GM18870 (cell line): ENCODE results near the gene HEXD.
"Not testable (repeated sequence)": the region's sequence is repeated elsewhere in the genome, so short reads cannot be mapped to it uniquely, and the experiment has no call there.

Experiments
- ATAC-seq: cut with Tn5 transposase; IDR thresholded peaks from one replicate; pipeline ENCODE4 v1.9.1; 2021; ENCODE audit warnings: moderate library complexity; ENCODE audit not compliant: unreplicated experiment

The HEXD gene

GRCh38 chr17:82457073-82457928, 39.2 kb downstream of the HEXD start:
- ATAC-seq = no peak

- ATAC-seq = no peak
Measured at GRCh38 chr17:82457929-82458178, 39.7 kb downstream of the HEXD start.

GRCh38 chr17:82458179-82458884, 40.2 kb downstream of the HEXD start, which contains the start of gene NARF:
Gene NARF (plus strand): TSS chr17:82458741. CDS start chr17:82458804, 63 bp downstream.
- ATAC-seq = peak; percentile 93

- no peak for ATAC-seq
Measured at GRCh38 chr17:82458885-82459424, 40.8 kb downstream of the HEXD start.

GRCh38 chr17:82459936-82460335, 41.8 kb downstream of the HEXD start:
- not testable (repeated sequence) for ATAC-seq

- ATAC-seq = no peak
Measured at GRCh38 chr17:82461827-82462524, 43.8 kb downstream of the HEXD start.

GRCh38 chr17:82463391-82463790, 45.2 kb downstream of the HEXD start:
- no peak for ATAC-seq

GRCh38 chr17:82463925-82464566, 45.9 kb downstream of the HEXD start:
- ATAC-seq = no peak

GRCh38 chr17:82464567-82464929, 46.4 kb downstream of the HEXD start:
- ATAC-seq = no peak

- ATAC-seq = no peak
Measured at GRCh38 chr17:82465023-82465603, 47.0 kb downstream of the HEXD start.

GRCh38 chr17:82468692-82469091, 50.5 kb downstream of the HEXD start:
- ATAC-seq = no peak

GRCh38 chr17:82470065-82470464, 51.9 kb downstream of the HEXD start:
- no peak for ATAC-seq

- no peak for ATAC-seq
Measured at GRCh38 chr17:82474223-82475010, 56.3 kb downstream of the HEXD start.

- no peak for ATAC-seq
Measured at GRCh38 chr17:82475458-82475857, 57.3 kb downstream of the HEXD start.

GRCh38 chr17:82477934-82478333, 59.8 kb downstream of the HEXD start:
- ATAC-seq = no peak

GRCh38 chr17:82479602-82480001, 61.5 kb downstream of the HEXD start:
- no peak for ATAC-seq

- no peak for ATAC-seq
Measured at GRCh38 chr17:82480318-82480717, 62.2 kb downstream of the HEXD start.

- no peak for ATAC-seq
Measured at GRCh38 chr17:82483204-82483660, 65.1 kb downstream of the HEXD start.

GRCh38 chr17:82483836-82484235, 65.7 kb downstream of the HEXD start:
- ATAC-seq = no peak
